ENCODE data around the gene VPS13D.
A peak's percentile ranks its signal among the peaks of the same experiment; 100 is the strongest.
"Not testable (repeated sequence)": the region's sequence is repeated elsewhere in the genome, so short reads cannot be mapped to it uniquely, and the experiment has no call there.

VPS13D gene

GRCh38 chr1:12537294-12537693 is 307.5 kb downstream of the VPS13D start:
- no peak for DNase-seq (ENCODE audit: low read depth in 2 of 2)

GRCh38 chr1:12537906-12538461 is 308.2 kb downstream of the VPS13D start:
- DNase-seq (ENCODE audit: low read depth in 2 of 2) = no peak

GRCh38 chr1:12538536-12538935 is 308.7 kb downstream of the VPS13D start:
- not testable (repeated sequence) for DNase-seq (ENCODE audit: low read depth in 2 of 2)

- DNase-seq (ENCODE audit: low read depth in 2 of 2) = no peak
These were observed 309.5 kb downstream of the VPS13D start for GRCh38 chr1:12539320-12539704.

- peak; percentile 54 to 56 for DNase-seq (ENCODE audit: low read depth in 2 of 2)
These were observed 310.1 kb downstream of the VPS13D start for GRCh38 chr1:12539705-12540579.

- no peak for DNase-seq (ENCODE audit: low read depth in 2 of 2)
These were observed 310.9 kb downstream of the VPS13D start for GRCh38 chr1:12540580-12541273.

- DNase-seq (ENCODE audit: low read depth in 2 of 2) = no peak
These were observed 311.7 kb downstream of the VPS13D start for GRCh38 chr1:12541274-12542137.

- no peak for DNase-seq (ENCODE audit: low read depth in 2 of 2)
These were observed 312.3 kb downstream of the VPS13D start for GRCh38 chr1:12542138-12542465.

- DNase-seq (ENCODE audit: low read depth in 2 of 2) = no peak
These were observed 313.1 kb downstream of the VPS13D start for GRCh38 chr1:12542616-12543592.

- DNase-seq (ENCODE audit: low read depth in 2 of 2) = no peak
These were observed 313.9 kb downstream of the VPS13D start for GRCh38 chr1:12543740-12544154.

GRCh38 chr1:12544357-12544756 is 314.5 kb downstream of the VPS13D start:
- DNase-seq (ENCODE audit: low read depth in 2 of 2) = no peak

- DNase-seq (ENCODE audit: low read depth in 2 of 2) = no peak
These were observed 315.2 kb downstream of the VPS13D start for GRCh38 chr1:12544992-12545391.

- no peak for DNase-seq (ENCODE audit: low read depth in 2 of 2)
These were observed 317.1 kb downstream of the VPS13D start for GRCh38 chr1:12546771-12547585.

GRCh38 chr1:12547586-12548225 is 317.9 kb downstream of the VPS13D start:
- DNase-seq (ENCODE audit: low read depth in 2 of 2) = no peak

GRCh38 chr1:12548279-12548972 is 318.6 kb downstream of the VPS13D start:
- no peak for DNase-seq (ENCODE audit: low read depth in 2 of 2)

- DNase-seq (ENCODE audit: low read depth in 2 of 2) = no peak
These were observed 319.2 kb downstream of the VPS13D start for GRCh38 chr1:12548973-12549459.

- peak; percentile 71 for DNase-seq (ENCODE audit: low read depth in 2 of 2)
These were observed 319.9 kb downstream of the VPS13D start for GRCh38 chr1:12549460-12550349.
